ENCODE measurements around the gene RPL32. TPM values are rescaled to one million over a fixed set of nuclear protein-coding genes. Genes with fewer than 3 reads are reported as not detected.
"Not testable (repeated sequence)": the region's sequence is repeated elsewhere in the genome, so short reads cannot be mapped to it uniquely, and the experiment has no call there.

The RPL32 gene
- total RNA-seq, 1 donor from 2014 or later, result 456 TPM

- peak; percentile 87 for DNase-seq (ENCODE audit: low read depth)
These were observed 27.0 kb upstream of the RPL32 start for GRCh38 chr3:12868039-12869034.

GRCh38 chr3:12866836-12867235, 25.5 kb upstream of the RPL32 start:
- no peak for DNase-seq (ENCODE audit: low read depth)

DNA sequence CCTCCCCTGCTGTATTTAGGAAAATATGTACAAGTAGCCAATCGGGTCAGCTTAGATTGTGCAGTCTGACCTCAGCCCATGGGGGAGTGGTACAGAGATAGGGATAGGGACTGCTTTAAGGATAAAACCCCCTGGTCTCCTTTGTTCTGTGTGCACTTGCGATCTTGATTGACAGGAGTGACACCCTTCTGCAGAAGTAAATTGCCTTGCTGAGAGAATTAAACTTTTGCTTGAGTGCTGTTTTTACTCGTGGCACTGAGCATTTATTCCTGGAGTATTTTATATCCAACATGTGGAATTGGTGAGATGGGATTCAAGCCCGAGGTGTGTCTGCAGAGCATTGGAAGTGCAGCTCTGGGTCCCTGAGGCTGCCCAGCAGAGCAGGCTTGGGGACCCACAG, 23.9 kb upstream of the RPL32 start:
- DNase-seq (ENCODE audit: low read depth), result no peak

GRCh38 chr3:12862387-12862786, 21.0 kb upstream of the RPL32 start:
- no peak for DNase-seq (ENCODE audit: low read depth)

- no peak for DNase-seq (ENCODE audit: low read depth)
These were observed 20.2 kb upstream of the RPL32 start for GRCh38 chr3:12861611-12862010.

DNA sequence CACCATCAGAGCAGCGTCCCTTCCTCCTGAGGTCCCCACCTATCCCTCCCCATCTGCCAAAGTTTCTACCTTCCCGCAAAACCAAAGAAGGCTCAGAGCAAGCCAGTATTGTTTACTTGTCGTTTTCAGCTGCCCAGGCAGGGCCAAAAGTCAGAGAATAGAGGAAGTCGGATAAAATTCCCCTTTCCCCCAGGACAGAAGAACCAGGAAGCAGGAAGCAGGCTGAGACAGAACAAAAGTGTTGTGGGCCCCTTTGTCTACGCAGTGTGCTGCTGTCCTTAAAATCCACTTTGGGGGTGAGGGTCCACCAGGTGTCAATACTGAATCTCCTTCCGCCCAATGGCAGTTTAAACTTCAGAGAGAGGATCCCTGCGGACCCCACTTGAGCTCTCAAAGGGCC, 18.5 kb upstream of the RPL32 start:
- no peak for DNase-seq (ENCODE audit: low read depth)

DNA sequence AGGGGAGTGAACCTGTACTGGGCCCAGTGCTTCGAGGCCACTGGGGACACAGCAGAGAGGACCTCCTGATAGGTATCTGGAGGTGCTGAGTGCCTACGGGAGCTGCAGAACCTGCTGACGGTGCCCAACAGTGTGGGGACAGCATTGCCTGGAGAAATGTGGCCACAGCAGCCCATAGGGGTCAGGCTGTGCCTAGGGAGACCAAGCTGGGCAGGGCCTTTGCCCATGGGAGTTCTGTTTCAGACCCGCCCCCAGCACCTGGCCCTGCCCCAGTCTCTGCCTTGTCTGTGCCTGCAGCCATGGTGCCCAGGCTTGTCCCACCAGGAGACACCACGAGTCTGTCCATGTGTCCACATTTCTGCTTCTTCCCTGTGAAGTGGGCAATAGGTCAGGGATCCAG, 15.3 kb upstream of the RPL32 start:
- DNase-seq (ENCODE audit: low read depth), result no peak

DNA sequence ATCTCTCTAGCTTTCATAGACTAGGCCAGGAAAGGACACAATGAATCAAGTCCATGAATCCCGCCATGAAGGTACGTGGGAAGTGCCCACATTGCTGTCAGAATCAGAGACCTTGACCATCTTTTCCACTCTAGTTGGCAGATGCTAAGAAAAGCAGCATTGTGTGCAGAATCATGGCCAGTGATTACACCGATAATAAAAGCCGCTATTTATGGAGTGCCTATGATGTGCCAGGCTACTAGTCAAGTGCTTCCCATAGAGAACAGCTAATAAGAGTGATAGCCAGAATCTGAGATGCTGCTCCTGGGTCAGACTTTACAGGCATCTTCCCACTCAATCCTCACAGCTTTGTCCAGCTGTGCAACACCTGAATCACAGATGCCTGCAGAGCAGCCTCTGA, 13.2 kb upstream of the RPL32 start:
- DNase-seq (ENCODE audit: low read depth), result no peak

GRCh38 chr3:12853847-12854246, 12.5 kb upstream of the RPL32 start:
- DNase-seq (ENCODE audit: low read depth), result not testable (repeated sequence)

GRCh38 chr3:12852201-12852600, 10.8 kb upstream of the RPL32 start:
- DNase-seq (ENCODE audit: low read depth), result no peak

DNA sequence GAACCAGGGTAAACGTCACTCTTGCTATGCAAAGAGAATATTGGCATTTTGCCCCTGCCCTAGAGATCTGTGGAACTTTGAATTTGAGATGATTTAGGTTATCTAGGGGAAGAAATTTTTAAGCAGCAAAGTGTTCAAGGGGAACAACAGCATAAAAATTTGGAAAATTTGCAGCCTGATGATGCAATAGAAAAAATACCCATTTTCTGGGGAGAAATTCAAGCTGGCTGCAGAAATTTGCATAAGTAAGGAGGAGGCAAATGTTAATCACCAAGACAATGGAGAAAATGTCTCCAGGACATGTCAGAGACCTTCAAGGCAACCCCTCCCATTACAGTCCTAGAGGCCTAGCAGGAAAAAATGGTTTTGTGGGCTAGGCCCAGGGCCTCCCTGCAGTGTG, 4.4 kb upstream of the RPL32 start:
- DNase-seq (ENCODE audit: low read depth), result no peak

DNA sequence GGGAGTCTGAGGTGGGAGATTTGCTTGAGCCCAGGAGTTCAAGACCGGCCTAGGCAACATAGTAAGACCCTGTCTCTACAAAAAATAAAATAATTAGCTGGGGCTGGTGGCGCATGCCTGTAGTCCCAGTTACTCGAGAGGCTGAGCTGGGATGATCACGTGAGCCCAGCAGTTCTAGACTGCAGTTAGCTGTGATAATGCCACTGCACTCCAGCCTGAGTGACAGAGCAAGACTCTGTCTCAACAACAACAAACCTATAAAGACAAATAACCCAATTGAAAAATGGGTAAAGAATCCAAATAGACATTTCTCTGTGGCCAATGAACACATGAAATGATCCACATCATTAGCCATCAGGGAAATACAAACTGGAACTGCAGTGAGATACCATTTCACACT, 1.1 kb upstream of the RPL32 start:
- DNase-seq (ENCODE audit: low read depth), result no peak

GRCh38 chr3:12841970-12842328, 584 bp upstream of the RPL32 start:
- DNase-seq (ENCODE audit: low read depth), result no peak

DNA sequence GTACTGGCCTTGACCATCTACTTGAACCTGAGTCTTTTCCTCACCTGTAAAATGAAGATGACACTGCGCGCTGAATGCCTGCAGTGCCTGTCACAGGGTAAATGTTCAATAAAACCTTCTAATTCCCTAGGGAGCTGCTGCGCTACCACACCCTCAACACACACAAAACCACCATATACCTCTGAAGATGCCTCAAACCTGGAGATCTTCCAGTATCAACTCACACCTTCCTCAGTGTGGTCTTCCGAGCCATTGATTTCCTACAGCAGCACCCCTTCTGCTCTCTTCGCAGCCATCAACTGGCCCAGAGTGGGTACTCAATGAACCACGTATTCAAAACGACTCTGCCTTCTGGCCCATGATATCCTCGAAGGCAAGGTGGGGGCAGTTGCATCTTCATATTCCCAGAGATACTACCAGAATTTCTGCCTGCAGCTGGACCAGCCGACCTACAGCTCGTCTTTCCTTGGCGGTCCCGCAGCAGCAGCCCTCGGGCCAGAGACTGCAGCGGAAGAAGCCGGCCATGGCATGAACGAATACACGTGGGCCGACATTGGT, 695 bp downstream of the RPL32 start:
- no peak for DNase-seq (ENCODE audit: low read depth)

DNA sequence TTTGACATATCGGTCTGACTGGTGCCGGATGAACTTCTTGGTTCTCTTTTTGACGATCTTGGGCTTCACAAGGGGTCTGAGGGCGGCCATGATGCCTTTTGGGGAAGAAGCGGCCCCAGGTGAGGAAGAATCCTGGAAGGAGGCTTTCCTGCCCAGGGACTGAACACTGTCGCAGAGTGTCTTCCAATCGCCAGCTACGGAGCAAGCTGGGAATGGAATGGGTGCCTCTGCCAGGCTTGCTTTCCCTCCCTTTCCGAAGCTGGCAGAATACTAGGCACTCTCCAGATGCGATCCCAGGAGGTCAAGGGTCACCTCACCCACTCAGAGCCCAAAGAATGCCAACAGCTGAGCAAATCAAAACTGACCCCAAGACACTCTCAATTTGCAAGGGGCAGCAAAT, 1.2 kb downstream of the RPL32 start:
- not testable (repeated sequence) for DNase-seq (ENCODE audit: low read depth)

DNA sequence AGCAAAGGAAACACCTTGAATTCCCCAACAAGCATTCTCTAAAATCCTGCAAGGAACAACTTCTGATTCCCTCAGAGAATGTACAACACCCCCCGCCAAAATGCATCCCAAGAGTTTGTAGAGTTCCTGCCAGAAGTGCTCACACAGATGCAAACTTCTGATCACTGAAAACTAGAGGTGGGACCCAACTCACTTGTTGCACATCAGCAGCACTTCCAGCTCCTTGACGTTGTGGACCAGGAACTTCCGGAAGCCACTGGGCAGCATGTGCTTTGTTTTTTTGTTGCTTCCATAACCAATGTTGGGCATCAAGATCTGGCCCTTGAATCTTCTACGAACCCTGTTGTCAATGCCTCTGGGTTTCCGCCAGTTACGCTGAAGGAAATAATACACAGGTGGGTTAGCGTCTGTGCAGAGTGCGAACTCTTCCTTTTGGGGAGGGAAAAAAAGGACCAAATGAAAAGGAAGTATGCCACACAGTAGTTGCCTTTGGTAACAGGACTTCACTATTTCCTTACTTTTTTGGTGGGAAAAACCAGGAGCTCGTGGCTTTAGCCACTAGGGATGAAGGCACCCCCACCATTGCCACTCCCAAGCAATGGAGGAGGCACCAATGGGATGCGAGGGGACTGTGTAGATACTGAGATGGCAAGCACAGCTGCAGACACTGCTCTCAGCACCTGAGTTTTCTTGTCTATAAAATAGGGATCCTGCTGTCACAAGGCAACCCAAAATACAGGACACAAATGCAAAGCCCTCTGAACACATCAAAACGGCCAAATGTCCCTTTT, 2.0 kb downstream of the RPL32 start:
- DNase-seq (ENCODE audit: low read depth), result no peak

- DNase-seq (ENCODE audit: low read depth), result no peak
These were observed 3.0 kb downstream of the RPL32 start for GRCh38 chr3:12838179-12838965.

DNA sequence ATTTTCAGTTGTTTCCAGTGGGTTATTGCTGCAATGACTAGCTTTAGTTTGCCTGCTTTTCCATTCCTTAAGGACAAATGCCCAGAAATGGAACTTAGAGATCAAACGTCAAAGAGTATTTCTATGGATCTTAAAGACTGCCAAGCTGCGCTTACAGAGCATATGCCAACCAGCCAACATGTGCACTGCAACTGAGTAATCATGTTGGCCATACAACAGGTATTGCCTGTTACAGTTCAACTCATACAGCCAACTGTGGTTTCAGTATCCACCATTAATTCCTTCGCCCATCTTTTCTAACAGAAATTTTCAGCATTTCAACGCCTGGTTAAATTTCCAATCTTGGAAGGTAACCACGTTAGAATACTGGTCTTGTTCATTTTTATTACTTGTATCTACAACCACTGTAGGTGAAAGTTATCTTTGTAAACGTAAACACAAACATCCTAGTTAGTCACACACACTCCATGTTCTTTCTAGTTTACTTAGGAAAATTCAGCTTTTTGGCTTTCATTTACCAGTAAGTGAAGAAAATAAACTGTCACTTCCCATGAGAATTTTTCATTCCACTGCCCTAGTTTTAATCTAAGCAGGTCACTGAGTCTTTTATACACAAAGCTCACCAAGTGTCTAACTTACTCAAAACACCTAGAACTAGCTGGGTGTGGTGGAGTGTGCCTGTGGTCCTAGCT, 3.9 kb downstream of the RPL32 start:
- no peak for DNase-seq (ENCODE audit: low read depth)

- DNase-seq (ENCODE audit: low read depth), result no peak
These were observed 6.2 kb downstream of the RPL32 start for GRCh38 chr3:12835052-12835665.
